ENCODE results near the gene SH2D4B.

The SH2D4B gene

GRCh38 chr10:80535671-80536360 lies 1.9 kb upstream of the SH2D4B start:
- DNase-seq (ENCODE audit: low read depth) = peak; percentile 93
- peak overlapping the region; percentile 78 for H3K4me3 ChIP-seq (ENCODE audit: low read depth, low read length)
- peak; percentile 94 for TF ChIP-seq CTCF (IDR thresholded peaks at IDR 0.05; ENCODE audit: insufficient read depth, low read depth, low read length, missing control alignments)

- peak; percentile 36 for DNase-seq (ENCODE audit: low read depth)
- no peak for TF ChIP-seq CTCF (IDR thresholded peaks at IDR 0.05; ENCODE audit: insufficient read depth, low read depth, low read length, missing control alignments)
- H3K4me3 ChIP-seq (ENCODE audit: low read depth, low read length) = peak overlapping the region; percentile 78
Observed at GRCh38 chr10:80536361-80536835, 1.3 kb upstream of the SH2D4B start.

GRCh38 chr10:80537086-80537735 lies 491 bp upstream of the SH2D4B start:
- DNase-seq (ENCODE audit: low read depth) = no peak
- TF ChIP-seq CTCF (IDR thresholded peaks at IDR 0.05; ENCODE audit: insufficient read depth, low read depth, low read length, missing control alignments) = no peak
- peak overlapping the region; percentile 78 for H3K4me3 ChIP-seq (ENCODE audit: low read depth, low read length)

GRCh38 chr10:80538481-80539185 lies 931 bp downstream of the SH2D4B start:
- H3K4me3 ChIP-seq (ENCODE audit: low read depth, low read length) = no peak overlapping the region
- TF ChIP-seq CTCF (IDR thresholded peaks at IDR 0.05; ENCODE audit: insufficient read depth, low read depth, low read length, missing control alignments) = no peak
- no peak for DNase-seq (ENCODE audit: low read depth)

- TF ChIP-seq CTCF (IDR thresholded peaks at IDR 0.05; ENCODE audit: insufficient read depth, low read depth, low read length, missing control alignments) = no peak
- no peak overlapping the region; the same call in 1 of the 2 replicates for H3K4me3 ChIP-seq (ENCODE audit: low read depth, low read length)
- peak; percentile 43 for DNase-seq (ENCODE audit: low read depth)
Observed at GRCh38 chr10:80539421-80540031, 1.8 kb downstream of the SH2D4B start.

- H3K4me3 ChIP-seq (ENCODE audit: low read depth, low read length) = no peak overlapping the region
- DNase-seq (ENCODE audit: low read depth) = no peak
- TF ChIP-seq CTCF (IDR thresholded peaks at IDR 0.05; ENCODE audit: insufficient read depth, low read depth, low read length, missing control alignments) = no peak
Observed at GRCh38 chr10:80540136-80540535, 2.4 kb downstream of the SH2D4B start.

Measured in GM12865 (cell line).